ENCODE results near the gene MORC1.

GRCh38 chr3:109093561-109093960, 24.4 kb downstream of the MORC1 start:
- no peak for TF ChIP-seq CTCF (IDR thresholded peaks at IDR 0.05; ENCODE audit: low read depth, low read length, missing input control)
- no peak for TF ChIP-seq FOXA1 (IDR thresholded peaks at IDR 0.05)
- TF ChIP-seq SP1 (IDR thresholded peaks at IDR 0.05) = no peak
- TF ChIP-seq ZBTB33 (IDR thresholded peaks at IDR 0.05) = no peak
- no peak for TF ChIP-seq GABPA (IDR thresholded peaks at IDR 0.05 in 1 of 2, conservative IDR thresholded peaks at IDR 0.05 in 1 of 2)
- TF ChIP-seq HNF4G (IDR thresholded peaks at IDR 0.05) = no peak
- no peak for TF ChIP-seq REST (IDR thresholded peaks at IDR 0.05)
- no peak for TF ChIP-seq RAD21 (IDR thresholded peaks at IDR 0.05)
- TF ChIP-seq JUND (IDR thresholded peaks at IDR 0.05) = no peak
- no peak for TF ChIP-seq ATF3 (IDR thresholded peaks at IDR 0.05)
- TF ChIP-seq YY1 (IDR thresholded peaks at IDR 0.05) = no peak

All from liver (tissue), 3 donors.